IPS-11a (cell line): ENCODE measurements around the gene SCAI.
"Not testable (repeated sequence)": the region's sequence is repeated elsewhere in the genome, so short reads cannot be mapped to it uniquely, and the experiment has no call there.

Experiments used
- H3K4me3 ChIP-seq: one replicate; pipeline ENCODE4 v1.5.1; 2013; ENCODE audit warnings: low read depth, low read length, control low read depth

Gene SCAI

GRCh38 chr9:125150349-125151245, 7.3 kb upstream of the SCAI start:
- no peak overlapping the region for H3K4me3 ChIP-seq

- no peak overlapping the region for H3K4me3 ChIP-seq
Observed at GRCh38 chr9:125147401-125147951, 4.1 kb upstream of the SCAI start.

- H3K4me3 ChIP-seq: no peak overlapping the region
Observed at GRCh38 chr9:125146247-125146646, 2.9 kb upstream of the SCAI start.

- no peak overlapping the region for H3K4me3 ChIP-seq
Observed at GRCh38 chr9:125145425-125145824, 2.1 kb upstream of the SCAI start.

DNA sequence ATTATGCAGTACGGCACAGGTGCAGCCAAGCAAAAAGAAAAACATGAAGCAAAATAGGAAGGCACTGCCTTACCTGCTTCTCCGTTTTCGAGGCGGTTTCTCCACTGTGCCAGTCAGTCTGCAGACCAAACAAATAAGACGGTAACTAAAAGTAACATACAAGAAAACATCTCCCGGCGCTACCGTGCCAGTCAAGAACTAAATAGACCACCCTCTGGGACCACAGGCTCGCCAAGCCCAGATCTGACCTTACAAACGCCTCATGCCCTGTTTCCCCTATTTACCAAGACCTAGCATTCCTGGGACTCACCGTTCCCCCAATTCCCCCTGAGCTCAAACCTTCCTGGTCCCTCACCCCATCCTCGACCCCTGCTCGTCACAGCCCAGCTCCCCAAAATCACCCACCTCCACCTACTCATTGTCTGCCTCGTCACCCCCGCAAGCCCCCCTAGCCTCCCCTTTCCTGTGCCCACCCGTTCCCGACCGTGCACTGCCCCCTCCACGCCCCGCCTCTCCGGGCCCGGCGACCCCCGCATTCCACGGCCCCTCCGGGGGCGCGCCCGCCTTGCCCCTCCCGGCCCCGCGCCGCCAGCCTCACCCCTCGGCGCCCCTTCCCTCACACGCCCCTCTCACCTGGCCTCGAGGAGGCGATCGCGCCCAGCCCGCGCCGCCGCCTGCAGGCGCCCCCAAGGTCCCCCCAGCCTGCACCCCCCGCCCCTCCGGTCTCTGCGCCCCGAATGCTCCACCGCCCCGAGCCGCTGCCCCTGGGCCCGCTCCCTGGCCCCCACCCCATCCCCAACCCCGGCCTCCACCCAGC, 560 bp downstream of the SCAI start:
- H3K4me3 ChIP-seq: peak overlapping the region; percentile 87

DNA sequence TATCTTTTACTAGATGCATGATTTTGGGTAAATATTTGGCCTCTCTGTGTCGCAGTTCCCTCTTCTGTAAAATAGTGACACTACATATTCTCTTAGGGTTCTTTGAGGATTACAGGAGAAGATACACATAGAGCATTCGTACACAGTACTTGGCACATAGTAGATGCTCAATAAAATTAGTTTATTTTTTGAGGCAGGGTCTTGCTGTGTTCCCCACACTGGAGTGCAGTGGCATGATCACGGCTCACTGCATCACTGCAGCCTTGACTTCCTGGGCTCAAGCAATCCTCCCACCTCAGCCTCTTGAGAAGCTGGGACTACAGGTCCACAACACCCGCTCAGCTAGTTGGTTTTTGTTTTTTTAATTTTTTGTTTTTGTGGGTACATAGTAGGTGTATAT, 1.6 kb downstream of the SCAI start:
- no peak overlapping the region for H3K4me3 ChIP-seq

DNA sequence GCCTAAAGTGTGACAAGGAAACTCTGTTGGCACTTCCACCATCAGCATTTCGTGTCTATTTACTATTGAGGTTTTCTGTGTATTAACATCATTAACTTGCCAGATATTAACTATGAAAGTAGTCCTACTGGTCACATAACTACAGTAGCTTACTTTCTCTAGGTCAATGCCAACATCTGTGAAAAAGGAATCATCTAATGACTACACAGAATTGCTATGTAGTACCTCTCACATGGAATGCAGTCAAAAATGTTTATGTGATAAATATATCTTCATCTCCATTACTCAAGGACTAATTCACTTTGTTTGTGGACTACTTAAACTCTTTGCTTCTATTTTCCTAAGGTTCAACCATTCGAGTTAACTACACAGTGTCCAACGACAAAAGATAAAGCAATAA, 2.1 kb downstream of the SCAI start:
- no peak overlapping the region for H3K4me3 ChIP-seq

- H3K4me3 ChIP-seq: no peak overlapping the region
Observed at GRCh38 chr9:125140576-125140975, 2.8 kb downstream of the SCAI start.

DNA sequence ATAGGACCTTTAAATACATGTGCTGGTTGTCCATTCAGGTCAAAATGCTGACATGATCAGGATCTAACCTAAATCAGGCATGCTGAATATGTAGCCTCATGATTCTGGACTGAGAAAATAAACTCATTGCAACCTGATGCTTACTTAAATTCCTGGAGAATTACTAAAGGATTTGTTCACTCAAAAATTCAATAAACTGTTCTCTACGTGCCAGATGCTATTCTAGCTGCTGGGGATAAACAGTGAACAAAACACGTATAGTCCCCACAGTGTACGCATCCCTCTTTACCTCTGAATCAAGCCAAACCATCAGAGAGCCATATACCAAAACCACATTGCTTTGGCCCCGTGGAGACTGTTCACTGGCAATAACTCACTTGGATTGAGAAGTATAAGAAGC, 6.1 kb downstream of the SCAI start:
- H3K4me3 ChIP-seq: no peak overlapping the region

GRCh38 chr9:125134976-125135375, 8.4 kb downstream of the SCAI start:
- no peak overlapping the region for H3K4me3 ChIP-seq

DNA sequence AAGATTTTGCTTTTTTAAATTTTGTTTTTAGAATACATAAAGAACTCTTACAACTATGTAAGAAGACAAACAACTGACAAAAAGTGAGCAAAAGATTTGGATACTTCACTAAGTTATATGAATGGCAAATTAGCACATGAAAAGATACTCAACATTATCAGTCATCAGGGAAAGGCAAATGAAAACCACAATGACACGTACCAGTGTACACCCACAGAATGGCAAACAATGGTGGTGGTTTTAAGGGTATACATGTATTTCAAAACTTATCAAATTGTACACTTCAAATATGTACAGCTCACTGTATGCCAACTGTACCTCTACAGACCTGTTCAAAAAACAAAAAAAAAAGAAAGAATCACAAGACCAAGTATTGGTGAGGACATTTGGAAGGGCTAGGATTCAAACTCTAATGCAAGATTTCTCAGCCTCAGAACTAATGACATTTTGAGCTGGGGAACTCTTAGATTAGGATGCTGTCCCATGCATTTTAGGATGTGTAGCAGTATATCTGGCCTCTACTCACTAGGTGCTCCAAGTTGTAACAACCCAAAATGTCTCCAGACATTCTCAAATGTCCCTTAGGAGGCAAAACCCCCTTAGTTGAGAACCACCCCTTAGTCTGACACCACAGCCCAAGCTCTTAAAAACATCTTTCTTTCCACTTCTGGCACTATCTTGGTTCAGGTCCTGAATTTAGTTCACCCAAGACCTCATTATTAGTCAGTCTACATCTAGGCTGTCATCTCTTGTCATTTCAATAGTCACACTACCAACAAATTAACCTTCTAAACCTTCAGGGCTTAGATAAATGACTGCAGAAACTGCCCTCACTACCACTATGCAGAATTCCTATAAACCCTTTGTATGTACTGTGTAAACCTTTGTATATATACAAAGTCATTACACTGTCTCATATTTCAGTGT, 9.7 kb downstream of the SCAI start:
- no peak overlapping the region for H3K4me3 ChIP-seq

DNA sequence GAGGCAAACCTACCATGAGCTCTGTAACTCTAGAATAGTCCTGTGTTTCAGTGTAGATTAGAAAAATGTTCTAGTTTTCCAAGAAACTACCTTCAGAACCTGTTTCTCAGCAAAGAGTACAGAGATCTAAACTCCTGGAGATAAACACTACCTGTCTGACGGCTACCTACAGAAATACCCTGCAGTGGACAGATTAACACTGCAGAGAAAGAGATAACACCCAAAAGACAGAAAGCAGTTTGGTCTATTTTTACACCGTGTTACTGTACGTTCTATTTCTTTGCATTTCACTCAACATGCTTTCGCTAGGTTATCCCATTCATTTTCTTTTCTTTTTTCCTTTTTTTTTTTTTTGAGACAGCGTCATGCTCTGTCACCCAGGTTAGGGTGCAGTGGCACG, 11.6 kb downstream of the SCAI start:
- no peak overlapping the region for H3K4me3 ChIP-seq

DNA sequence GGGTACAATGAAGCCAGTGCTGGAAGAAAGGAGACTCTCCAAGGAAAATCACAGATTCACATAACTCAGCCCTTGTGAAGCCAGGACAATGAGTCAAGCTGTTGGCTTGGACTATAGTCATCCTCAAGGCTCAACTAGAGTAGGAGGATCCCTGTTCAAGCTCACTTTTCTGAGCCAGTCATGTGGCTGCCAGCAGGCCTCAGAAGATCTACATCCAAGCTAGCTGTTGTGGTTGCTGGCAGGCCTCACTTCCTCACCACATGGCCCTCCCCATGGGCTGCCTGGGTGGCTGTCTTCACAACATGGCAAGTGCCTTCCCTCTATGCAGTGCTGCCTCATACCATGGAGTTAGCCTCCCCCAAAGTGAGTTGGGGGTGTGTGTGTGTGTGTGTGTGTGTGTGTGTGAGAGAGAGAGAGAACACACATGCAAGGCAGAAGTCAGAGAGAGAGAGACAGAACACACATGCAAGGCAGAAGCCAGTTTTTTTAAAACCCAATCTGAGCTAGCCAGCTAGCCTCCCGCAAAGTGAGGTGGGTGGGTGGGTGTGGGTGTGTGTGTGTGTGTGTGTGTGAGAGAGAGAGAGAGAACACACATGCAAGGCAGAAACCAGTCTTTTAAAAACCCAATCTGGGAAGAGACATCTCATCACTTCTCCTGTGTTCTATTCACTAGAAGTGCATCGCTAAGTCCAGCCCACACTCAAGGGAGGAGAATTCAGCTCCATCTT, 17.1 kb downstream of the SCAI start:
- H3K4me3 ChIP-seq: no peak overlapping the region

DNA sequence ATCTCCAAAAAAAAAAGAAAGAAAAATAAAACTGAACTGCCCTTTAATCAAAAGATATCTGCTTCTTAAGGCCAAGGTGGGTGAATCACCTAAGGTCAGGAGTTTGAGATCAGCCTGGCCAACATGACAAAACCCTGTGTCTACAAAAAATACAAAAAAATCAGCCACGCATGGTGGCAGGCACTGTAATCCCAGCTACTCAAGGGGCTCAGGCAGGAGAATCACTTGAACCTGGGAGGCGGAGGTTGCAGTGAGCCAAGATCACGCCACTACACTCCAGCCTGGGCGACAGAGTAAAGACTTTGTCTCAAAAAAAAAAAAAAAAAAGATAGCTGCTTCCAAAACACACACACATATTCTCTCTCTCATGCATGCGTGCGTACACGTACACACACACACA, 17.8 kb downstream of the SCAI start:
- H3K4me3 ChIP-seq: no peak overlapping the region

DNA sequence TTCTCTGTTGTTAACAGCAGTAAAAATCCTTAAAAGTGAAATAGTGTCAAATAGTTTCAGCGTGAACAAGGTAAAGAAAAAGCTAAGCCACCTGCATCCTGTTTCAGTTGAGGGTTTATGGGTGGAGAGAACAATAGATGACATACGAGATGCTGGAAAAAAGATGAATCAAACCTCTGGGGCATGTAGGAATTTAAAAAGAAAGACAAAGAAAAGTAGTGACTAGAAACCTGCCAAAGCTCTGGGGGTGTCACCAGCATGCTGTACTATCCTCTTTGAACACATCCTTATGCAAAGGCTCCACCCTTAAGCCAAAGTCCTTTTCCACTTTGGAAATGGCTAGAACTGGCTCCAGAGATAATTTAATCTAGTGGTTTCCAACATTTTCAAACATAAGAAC, 22.2 kb downstream of the SCAI start:
- H3K4me3 ChIP-seq: no peak overlapping the region

GRCh38 chr9:125119643-125120286, 23.6 kb downstream of the SCAI start:
- no peak overlapping the region for H3K4me3 ChIP-seq

DNA sequence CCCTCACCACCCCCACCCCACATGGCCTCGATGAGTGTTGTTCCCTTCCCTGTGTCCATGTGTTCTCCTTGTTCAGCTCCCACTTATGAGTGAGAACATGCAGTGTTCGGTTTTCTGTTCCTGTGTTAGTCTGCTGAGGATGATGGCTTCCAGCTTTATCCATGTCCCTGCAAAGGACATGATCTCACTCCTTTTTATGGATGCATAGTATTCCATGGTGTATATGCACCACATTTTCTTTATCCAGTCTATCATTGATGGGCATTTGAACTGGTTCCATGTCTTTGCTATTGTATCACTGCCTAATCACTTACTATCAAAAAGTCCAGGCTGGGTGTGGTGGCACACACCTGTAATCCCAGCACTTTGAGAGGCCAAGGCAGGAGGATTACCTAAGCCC, 24.6 kb downstream of the SCAI start:
- not testable (repeated sequence) for H3K4me3 ChIP-seq

DNA sequence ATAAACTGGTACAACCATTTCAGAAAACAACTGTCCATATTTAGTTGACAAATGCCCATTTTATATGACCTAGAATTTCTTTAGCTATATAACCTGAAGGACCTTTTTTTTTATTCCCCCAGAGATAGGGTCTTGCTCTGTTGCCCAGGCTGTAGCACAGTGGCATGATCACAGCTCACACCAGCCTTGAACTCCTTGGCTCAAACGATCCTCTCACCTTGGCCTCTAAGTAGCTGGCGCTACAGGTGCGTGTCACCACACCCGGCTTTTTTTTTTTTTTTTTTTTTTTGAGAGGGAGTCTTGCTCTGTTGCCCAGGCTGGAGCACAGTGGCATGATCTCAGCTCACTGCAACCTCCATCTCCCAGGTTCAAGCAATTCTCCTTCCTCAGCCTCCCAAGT, 28.8 kb downstream of the SCAI start:
- H3K4me3 ChIP-seq: not testable (repeated sequence)

DNA sequence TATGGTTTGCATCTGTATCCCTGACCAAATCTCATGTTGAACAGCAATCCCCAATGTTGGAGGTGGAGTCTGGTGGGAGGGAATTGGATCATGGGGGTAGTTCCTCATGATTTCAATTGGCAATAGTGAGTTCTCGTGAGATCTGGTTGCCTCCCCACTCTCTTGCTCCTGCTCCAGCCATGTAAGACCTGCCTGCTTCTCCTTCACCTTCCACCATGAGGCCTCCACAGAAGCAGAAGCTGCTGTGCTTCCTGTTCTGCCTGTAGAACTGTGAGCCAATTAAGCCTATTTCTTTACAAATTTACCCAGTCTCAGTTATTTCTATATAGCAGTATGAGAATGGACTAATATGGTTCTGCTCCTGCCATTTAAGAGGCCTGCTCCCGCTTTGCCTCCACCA, 32.9 kb downstream of the SCAI start:
- H3K4me3 ChIP-seq: no peak overlapping the region

GRCh38 chr9:125108541-125108940, 34.8 kb downstream of the SCAI start:
- not testable (repeated sequence) for H3K4me3 ChIP-seq
